ENCODE results near the gene BAX. TPM values are rescaled to one million over a fixed set of nuclear protein-coding genes. Genes with fewer than 3 reads are reported as not detected.

Gene BAX
- total and polyA plus RNA-seq, 9 of the 15 experiments (the other 6 are each of a cell fraction or from before 2014, with no cell fraction given) = 3.2 to 95.4 (median 44.5) TPM

DNA sequence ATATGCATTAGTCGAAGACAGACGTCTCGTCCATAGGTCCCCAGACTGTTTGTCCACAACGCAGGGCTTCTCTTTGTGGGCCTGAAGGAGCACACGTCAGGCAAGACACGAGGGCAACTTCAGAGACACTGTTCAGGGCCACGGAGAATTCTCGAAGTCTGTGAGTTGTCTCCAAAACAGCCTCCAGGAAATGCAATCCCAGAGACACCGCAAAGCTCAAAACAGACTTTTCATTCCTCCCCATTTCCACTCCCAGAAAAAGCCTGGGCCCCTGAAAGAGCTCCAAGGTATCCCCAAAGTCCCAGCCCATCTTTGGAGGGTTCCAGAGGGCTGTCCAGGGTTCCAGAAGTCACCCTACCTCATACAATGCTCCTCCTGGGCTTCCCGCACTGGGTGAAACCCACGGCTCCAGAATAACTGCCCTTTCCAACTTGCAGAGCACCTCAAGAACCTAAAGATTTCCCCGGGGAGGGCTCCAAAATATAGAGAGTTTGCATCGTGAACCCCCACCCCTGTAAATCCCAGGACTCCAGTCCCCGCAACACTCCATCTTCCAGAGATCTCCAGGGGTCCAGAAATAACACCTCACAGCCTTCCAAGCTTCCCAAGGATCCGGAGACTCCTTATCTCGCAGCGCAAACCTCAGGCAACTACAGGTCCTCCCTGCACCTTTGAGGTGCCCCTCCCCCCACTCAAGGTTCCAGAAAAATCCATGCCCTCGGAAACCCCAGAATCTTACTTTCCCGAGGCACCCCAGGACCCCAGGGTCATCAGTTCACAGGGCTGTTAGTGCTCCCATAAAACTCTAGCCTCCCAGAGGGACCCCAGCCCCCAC, 9.7 kb downstream of the BAX start (continued):
- TF ChIP-seq, protein P1, sequence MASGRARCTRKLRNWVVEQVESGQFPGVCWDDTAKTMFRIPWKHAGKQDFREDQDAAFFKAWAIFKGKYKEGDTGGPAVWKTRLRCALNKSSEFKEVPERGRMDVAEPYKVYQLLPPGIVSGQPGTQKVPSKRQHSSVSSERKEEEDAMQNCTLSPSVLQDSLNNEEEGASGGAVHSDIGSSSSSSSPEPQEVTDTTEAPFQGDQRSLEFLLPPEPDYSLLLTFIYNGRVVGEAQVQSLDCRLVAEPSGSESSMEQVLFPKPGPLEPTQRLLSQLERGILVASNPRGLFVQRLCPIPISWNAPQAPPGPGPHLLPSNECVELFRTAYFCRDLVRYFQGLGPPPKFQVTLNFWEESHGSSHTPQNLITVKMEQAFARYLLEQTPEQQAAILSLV (tag; IDR thresholded peaks at IDR 0.05) = no peak
- TF ChIP-seq, protein P2, sequence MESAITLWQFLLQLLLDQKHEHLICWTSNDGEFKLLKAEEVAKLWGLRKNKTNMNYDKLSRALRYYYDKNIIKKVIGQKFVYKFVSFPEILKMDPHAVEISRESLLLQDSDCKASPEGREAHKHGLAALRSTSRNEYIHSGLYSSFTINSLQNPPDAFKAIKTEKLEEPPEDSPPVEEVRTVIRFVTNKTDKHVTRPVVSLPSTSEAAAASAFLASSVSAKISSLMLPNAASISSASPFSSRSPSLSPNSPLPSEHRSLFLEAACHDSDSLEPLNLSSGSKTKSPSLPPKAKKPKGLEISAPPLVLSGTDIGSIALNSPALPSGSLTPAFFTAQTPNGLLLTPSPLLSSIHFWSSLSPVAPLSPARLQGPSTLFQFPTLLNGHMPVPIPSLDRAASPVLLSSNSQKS (CRISPR knock-in tag; IDR thresholded peaks at IDR 0.05) = no peak
- no peak for TF ChIP-seq BCOR (IDR thresholded peaks at IDR 0.05)
- no peak for TF ChIP-seq MEF2D (tag; conservative IDR thresholded peaks at IDR 0.05; ENCODE audit: low read depth)
- TF ChIP-seq, protein P3, sequence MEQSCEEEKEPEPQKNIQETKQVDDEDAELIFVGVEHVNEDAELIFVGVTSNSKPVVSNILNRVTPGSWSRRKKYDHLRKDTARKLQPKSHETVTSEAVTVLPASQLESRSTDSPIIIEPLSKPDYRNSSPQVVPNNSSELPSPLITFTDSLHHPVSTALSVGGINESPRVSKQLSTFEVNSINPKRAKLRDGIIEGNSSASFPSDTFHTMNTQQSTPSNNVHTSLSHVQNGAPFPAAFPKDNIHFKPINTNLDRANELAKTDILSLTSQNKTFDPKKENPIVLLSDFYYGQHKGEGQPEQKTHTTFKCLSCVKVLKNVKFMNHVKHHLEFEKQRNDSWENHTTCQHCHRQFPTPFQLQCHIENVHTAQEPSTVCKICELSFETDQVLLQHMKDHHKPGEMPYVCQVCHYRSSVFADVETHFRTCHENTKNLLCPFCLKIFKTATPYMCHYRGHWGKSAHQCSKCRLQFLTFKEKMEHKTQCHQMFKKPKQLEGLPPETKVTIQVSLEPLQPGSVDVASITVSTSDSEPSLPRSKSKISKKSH (CRISPR knock-in tag; IDR thresholded peaks at IDR 0.05) = no peak
- TF ChIP-seq PTBP1 (IDR thresholded peaks at IDR 0.05; ENCODE audit: low read depth, low read length) = no peak
- no peak for TF ChIP-seq ZBTB8A (IDR thresholded peaks at IDR 0.05; ENCODE audit: partially characterized antibody)
- TF ChIP-seq, protein P4, sequence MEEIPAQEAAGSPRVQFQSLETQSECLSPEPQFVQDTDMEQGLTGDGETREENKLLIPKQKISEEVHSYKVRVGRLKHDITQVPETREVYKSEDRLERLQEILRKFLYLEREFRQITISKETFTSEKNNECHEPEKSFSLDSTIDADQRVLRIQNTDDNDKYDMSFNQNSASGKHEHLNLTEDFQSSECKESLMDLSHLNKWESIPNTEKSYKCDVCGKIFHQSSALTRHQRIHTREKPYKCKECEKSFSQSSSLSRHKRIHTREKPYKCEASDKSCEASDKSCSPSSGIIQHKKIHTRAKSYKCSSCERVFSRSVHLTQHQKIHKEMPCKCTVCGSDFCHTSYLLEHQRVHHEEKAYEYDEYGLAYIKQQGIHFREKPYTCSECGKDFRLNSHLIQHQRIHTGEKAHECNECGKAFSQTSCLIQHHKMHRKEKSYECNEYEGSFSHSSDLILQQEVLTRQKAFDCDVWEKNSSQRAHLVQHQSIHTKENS (CRISPR knock-in tag; IDR thresholded peaks at IDR 0.05) = no peak
- TF ChIP-seq, protein P5, sequence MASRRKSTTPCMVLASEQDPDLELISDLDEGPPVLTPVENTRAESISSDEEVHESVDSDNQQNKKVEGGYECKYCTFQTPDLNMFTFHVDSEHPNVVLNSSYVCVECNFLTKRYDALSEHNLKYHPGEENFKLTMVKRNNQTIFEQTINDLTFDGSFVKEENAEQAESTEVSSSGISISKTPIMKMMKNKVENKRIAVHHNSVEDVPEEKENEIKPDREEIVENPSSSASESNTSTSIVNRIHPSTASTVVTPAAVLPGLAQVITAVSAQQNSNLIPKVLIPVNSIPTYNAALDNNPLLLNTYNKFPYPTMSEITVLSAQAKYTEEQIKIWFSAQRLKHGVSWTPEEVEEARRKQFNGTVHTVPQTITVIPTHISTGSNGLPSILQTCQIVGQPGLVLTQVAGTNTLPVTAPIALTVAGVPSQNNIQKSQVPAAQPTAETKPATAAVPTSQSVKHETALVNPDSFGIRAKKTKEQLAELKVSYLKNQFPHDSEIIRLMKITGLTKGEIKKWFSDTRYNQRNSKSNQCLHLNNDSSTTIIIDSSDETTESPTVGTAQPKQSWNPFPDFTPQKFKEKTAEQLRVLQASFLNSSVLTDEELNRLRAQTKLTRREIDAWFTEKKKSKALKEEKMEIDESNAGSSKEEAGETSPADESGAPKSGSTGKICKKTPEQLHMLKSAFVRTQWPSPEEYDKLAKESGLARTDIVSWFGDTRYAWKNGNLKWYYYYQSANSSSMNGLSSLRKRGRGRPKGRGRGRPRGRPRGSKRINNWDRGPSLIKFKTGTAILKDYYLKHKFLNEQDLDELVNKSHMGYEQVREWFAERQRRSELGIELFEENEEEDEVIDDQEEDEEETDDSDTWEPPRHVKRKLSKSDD (conservative IDR thresholded peaks at IDR 0.05; ENCODE audit: low read length) = no peak
- no peak for TF ChIP-seq POLR3G (IDR thresholded peaks at IDR 0.05; ENCODE audit: extremely low read depth, insufficient read length, insufficient replicate concordance)
- TF ChIP-seq KHSRP (IDR thresholded peaks at IDR 0.05) = no peak
- TF ChIP-seq, protein P6, sequence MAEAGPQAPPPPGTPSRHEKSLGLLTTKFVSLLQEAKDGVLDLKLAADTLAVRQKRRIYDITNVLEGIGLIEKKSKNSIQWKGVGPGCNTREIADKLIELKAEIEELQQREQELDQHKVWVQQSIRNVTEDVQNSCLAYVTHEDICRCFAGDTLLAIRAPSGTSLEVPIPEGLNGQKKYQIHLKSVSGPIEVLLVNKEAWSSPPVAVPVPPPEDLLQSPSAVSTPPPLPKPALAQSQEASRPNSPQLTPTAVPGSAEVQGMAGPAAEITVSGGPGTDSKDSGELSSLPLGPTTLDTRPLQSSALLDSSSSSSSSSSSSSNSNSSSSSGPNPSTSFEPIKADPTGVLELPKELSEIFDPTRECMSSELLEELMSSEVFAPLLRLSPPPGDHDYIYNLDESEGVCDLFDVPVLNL (CRISPR knock-in tag; IDR thresholded peaks at IDR 0.05; ENCODE audit: low read depth) = no peak
- no peak for TF ChIP-seq NFYB (IDR thresholded peaks at IDR 0.05; ENCODE audit: extremely low read depth, insufficient read length)
- no peak for TF ChIP-seq NCOA6 (IDR thresholded peaks at IDR 0.05)
- TF ChIP-seq ELF1 (tag; IDR thresholded peaks at IDR 0.05) = no peak
- TF ChIP-seq FOXJ3 (CRISPR knock-in tag; IDR thresholded peaks at IDR 0.05) = no peak
- TF ChIP-seq, protein P7, sequence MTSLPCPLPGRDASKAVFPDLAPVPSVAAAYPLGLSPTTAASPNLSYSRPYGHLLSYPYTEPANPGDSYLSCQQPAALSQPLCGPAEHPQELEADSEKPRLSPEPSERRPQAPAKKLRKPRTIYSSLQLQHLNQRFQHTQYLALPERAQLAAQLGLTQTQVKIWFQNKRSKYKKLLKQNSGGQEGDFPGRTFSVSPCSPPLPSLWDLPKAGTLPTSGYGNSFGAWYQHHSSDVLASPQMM (CRISPR knock-in tag; IDR thresholded peaks at IDR 0.05) = no peak
- no peak for TF ChIP-seq TCF7 (IDR thresholded peaks at IDR 0.05; ENCODE audit: borderline replicate concordance)
